Middle frontal gyrus (tissue), 1 donor: ENCODE results near the gene TOM1.
A peak's percentile ranks its signal among the peaks of the same experiment; 100 is the strongest.

Experiments
- DNase-seq: peaks from one replicate; pipeline ENCODE4 v3.0.0-alpha.2; 2015; ENCODE audit warnings: low spot score; ENCODE audit errors: extremely low spot score

The TOM1 gene

DNA sequence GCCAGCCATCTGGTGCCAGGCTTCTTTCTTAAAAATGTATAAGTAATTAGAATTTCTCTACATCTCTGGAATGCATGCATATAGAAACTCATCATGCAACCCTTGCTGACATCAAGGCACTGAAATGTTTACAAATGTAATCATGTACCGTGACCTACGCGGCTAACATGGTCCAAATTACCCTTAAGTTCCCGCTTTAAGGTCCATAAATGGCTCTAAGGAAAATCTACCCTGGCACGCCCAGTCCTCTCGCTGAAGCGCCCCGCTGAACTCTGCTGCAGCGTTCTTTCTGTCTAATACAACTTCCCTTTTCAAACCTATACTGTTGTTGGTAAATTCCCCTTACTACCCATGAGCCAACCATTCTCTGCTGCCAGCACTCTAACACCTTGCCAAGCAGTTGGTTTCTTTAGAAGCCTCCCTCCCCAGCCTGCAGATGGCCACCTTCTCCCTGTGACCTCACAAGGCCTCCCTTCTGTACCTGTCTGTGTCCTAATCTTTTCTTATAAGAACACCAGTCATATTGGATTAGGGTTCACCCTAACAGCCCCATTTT is 67.7 kb downstream of the TOM1 start:
- no peak for DNase-seq

DNA sequence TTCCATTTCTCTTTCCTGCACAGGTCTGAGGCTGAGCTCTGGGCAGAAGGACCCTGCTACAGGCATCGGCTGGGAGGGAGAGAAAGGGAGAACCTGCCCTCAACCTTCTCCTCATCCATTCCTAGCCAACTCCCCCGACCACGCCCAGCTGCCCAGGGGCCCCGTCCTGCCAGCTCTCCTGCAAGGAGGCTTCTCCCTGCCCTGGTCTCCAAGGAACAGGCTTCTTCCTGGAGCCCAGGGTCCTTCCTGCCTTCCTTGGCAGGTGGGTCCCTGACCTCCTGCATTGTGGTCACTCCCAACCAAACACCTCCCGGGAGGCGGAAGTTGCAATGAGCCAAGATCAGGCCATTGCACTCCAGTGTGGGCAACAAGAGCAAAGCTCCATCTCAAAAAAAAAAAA is 68.7 kb downstream of the TOM1 start:
- DNase-seq: no peak

DNA sequence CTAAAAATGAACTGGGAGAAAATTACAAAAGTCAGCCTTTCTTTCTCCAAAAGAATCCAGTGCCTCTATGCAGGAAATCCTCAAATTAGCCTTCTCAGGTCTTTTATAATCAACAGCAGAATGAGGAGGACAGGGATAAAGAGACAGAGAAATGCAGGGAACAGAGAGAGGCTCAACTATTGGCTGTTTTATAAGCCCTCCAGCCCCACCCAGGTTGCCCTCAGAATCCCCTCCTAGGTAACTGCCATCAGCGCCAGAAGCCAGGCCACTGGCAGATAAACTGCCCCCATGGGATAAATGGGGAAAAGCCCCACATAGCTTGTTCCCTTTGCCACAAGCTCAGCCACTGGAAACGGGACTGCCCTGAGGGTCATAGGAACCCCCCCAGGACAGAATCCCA is 70.3 kb downstream of the TOM1 start:
- no peak for DNase-seq

DNA sequence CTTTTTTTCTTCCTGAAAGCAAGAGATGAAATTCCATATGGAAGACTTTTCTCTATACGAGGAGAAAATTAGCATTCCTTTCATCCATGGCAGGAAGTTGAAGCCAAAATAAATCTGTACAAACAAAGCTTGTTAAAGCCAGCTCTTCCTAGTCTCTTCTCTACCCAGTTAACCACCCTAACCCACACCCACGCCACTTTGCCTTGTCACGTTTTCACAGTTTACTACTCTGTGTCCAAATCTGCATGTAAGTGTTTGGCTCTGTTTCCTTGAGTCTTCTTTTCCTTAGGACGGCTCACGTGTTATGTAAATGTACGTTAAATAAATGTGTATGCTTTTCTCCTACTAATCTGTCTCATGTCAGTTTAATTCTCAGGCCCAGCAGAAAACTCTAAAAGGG is 74.1 kb downstream of the TOM1 start:
- no peak for DNase-seq

DNA sequence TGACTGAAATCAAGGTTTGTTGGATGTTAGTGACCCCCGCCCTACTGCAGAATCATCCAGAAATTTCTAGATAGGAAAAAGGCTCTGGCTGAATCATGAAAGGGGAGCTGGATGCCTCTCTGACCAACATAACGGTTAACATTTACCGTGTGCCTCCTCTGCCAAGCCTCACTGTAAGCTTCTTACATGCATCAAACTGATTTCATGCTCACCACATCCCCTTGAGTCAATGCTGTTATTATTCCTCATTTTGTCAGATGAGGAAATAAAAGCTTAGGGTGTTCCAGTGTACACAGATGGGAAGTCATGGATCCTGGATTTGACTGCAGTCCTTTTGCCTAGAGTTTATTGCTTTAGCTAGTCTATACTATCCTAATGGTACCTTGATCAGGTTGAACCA is 75.3 kb downstream of the TOM1 start:
- no peak for DNase-seq

DNA sequence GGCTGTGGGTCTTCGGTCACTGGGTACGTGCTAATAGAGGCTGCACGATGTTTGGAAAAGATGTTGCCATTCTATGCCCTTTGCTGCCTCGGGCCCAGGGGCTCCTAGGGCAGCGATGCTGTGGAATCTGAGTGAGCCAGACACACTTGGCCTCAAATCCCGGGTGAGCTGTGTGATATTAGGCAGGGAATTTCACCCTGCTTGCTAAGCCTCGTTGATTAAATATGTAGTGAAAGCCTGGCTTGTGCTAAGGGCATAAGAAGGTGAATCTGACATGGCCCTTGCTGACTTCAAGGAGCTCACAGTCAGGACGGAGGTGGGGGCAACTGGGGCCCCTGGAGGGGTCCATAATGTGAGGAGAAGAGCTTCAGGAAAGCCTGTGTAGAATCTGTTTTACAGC is 75.8 kb downstream of the TOM1 start:
- no peak for DNase-seq

DNA sequence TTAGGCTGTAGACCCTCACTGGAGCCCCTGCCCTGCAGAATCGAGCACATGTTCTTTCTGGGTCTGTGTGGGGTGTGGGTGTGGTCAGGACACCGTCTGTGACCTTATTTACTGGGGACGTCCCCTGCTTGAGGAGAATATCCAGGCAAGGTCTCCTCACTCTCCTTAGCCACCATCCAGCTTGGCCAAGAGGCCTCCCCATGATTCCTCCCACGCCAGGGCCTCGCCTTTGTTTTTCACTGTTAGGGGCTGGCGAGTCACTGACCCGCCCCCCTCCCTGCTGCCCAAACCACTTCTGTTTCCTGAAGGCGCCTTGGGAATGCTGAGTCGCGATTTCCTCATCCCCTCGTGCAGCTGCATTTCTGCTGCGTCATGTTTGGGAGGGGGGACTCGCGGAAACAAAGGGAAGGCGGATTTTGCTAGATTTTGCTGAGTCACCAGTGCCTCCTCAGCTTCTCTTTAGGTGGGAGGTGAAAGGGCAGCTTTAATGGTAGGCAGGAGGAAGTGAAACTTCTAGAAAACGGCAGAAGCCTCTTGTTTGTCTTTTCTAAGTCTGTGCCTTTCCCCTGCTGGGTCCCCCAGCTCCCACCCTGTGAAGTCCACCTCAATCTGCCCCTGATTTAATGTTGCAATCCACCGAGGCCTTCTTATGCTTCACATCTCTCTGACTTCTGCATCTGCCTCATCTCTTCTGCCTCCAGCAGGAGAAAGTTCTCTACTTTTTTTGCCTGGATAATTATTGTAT is 77.2 kb downstream of the TOM1 start:
- peak; percentile 73 for DNase-seq

DNA sequence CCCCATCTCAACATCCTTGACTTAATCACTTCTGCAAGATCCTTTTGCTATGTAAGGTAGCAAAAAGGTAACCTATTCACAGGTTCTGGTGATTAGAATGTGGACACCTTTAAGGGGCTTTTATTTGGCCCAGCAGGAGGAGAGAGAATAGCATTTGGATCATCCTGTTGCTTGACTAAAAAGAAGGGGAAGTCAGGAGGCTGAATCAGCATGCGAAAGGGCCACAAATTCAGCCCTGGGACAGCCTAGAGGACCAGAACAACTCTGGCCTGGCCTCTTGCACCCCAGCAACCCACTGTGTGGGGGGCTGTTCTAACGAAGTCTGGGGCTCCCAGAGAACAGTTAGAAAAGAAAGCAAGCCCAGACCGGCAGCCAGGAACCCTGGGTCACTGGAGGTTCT is 78.0 kb downstream of the TOM1 start:
- DNase-seq: no peak

DNA sequence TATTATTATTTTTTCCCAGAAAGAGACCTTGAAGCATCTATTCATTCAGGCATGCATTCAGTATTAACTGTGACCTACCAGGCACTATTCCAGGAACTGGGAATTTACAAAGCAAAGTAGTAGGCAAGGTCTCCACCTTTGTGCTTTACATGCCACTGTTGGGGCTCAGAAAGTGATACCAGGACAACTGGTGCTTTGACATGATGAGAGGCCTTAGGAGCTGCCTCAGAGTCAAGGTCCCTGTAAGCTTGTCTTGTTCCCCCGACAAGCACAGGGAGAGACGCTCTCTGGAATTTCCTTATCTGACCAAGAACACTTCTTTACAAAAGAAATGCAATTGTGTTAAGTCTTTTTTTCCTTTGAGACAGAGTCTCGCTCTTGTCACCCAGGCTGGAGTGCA is 78.9 kb downstream of the TOM1 start:
- DNase-seq: no peak

DNA sequence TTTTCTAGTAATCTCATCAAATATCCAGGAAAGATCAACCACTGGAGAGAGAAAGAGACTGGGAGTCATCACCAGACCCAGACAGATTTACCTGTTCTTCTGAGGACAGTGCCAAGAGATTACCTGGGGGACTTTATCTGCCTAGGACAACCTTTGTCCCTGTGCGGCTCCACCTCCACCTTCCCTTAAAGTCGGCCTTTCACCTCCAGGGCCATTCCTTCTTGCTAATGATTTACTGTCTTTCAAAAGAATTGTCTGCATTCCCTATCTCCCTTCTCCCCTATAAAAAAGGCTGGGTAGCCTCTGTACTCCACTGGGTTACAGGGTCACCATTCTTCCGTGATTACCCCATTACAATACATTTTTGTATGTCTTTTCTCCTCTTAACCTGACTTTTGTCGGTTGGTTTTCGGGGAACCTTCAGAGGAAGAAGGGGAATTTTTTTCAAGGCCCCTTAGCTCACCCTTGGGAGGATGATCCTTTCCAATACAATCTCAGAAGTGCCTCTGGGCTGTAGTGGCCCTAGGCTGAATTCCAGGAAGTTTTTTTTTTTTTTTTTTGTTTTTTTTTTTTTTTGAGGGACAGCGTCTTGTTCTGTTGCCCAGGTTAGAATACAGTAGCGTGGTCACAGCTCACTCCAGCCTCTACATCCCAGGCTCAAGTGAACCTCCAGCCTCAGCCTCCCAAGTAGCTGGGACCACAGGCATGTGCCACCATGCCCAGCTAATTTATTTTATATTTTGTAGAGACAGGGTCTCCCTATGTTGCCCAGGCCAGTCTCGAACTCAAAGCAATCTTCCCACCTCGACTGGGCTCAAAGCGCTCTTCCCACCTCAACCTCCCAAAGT is 79.7 kb downstream of the TOM1 start:
- no peak for DNase-seq

DNA sequence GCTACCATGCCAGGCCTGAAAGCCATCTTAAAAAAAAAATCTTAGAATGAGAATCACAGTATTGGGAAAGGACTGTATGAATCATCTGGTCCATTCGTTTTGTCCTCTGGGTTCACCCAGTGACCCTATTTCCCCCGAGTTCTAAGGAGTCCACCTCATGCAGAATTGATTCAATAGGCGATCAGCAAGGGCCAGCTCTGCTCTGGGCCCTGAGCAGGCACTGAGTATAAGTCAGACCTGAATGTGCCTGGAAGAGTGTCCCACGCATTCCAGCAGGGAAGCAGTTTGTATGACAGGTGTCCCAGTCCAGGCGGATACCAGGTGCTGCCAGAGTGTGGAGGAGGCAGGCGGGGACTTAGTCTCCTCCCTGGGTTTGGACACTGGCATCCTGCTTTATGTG is 80.3 kb downstream of the TOM1 start:
- DNase-seq: no peak

DNA sequence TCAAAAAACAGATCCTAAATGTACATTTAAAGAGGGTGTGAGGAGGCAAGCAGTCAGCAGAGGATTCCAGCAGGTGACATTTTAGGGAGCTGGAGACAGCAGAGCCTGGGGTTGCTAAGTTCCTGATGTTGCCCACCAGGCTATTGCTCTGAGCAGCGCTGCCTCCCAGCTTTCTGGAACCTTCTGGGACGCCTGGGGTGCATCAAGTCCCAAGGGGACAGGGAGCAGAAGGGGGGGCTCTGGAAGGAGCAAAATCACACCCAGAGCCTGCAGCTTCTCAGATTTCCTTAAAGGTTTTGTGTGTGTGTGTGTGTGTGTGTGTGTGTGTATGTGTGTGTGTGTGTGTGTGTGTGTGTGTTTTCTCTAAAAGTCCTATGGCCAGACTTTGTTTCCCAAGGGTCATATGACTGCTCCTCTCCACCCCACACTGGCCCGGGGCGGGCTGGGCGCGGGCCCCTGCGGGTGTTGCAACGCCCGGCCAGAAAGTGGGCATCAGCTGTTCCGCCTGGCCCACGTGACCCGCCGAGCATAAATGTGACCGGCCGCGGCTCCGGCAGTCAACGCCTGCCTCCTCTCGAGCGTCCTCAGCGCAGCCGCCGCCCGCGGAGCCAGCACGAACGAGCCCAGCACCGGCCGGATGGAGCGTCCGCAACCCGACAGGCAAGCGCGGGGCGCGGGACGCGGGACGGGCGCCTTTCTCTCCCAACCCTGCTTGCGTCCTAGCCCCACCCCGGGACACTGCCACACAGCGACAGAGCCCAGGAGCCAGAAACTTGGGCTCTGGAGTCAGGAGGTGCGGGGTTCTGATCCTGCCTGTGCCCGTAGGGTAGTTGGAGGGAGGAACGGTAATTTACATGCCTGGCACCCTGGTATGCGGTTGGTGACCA is 81.1 kb downstream of the TOM1 start, which contains the start of gene HMOX1:
HMOX1 (plus strand) TSS at position 560 of the 887 bp plus-strand sequence; CDS start at position 638, 78 bp downstream.
- peak; percentile 76 for DNase-seq

DNA sequence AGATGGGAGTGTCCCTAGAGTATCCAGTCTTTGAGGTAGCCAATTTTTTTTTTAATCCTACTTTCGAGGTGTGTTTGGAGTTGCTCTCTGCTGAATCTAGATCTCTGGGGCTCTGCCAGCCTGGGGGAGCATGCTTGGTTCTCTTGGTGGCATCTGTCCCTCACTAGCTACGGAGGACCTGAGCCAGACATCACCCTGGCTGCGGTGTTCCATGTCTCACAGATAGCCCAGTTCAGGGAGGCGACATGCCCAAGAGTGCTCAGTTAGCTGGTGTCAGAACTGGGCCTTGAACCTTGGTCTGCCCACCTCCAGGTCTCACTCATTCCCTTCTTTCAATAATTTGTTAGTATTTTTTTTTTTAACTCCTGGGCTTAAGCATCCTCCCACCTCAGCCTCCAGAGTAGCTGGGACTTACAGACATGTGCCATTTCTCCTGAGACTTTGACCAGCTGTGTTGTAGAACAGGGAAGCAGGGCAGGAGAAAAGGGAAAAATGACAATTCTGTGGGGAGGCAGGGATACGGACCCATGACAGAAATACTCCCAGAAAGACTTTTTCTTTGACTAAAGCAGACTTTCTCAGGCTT is 81.8 kb downstream of the TOM1 start:
- no peak for DNase-seq

DNA sequence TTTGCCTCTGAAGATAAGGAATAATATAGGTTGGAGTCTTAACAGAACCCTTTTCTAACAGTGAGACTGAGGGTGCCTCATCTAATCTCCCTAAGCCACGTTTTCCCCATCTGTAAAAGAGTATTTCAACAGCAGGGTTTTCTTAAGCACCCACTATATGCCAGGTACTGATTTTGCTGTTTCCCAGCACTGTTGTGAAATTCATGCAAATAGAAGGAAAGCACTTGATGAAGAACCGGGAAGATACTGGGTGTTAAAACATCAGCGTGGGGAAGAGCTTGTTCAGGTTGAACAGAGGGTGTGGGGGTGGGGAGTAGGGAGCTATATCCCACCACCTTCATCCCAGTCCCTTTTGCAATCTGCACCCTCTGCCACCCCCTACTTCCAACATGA is 84.0 kb downstream of the TOM1 start:
- no peak for DNase-seq

DNA sequence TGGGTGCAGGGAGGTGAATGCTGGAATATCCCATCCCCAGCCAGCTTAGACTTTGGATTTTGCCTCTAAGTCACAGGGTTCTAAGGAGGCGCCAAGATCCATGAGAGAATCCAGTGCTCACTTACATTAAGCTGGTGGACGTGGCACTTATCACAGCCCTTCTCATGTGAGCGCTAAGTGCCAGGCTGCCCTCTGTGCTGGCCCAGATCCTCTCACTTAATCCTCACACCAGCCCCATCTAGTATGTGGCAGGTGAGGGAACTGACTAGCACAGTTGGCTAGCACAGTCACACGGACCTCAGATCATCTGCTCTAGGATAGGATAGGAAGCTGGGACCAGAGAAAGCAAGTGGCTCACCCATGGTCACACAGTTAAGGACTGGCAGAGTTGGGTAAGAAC is 84.8 kb downstream of the TOM1 start:
- DNase-seq: no peak

DNA sequence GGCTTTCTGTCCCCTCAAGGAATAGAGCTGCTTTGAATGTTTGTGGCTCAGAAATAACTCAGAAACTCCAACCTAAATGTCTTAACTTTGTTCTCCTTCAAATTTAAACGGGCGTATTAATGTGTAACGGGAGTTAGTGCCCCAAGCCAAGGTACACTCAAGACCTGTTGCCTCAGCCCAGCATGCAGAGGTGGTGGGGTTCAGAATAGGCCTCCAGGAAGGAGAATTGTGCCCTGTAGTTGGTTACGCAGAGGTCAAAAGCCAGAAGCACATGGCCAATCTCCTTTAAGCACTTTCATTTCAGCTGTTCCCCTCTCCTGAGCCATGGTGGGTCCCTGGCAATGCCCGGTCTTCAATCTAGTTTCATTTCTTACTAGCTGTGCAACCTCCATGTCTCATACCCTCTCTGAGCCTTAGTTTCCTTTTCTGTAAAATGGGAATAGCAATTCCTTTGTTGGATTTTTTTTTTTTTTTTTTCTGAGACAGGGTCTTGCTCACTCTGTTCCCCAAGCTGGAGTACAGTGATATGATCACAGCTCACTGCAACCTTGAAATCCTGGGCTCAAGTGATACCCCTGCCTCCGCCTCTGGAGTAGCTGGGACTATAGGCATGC is 85.4 kb downstream of the TOM1 start:
- no peak for DNase-seq

DNA sequence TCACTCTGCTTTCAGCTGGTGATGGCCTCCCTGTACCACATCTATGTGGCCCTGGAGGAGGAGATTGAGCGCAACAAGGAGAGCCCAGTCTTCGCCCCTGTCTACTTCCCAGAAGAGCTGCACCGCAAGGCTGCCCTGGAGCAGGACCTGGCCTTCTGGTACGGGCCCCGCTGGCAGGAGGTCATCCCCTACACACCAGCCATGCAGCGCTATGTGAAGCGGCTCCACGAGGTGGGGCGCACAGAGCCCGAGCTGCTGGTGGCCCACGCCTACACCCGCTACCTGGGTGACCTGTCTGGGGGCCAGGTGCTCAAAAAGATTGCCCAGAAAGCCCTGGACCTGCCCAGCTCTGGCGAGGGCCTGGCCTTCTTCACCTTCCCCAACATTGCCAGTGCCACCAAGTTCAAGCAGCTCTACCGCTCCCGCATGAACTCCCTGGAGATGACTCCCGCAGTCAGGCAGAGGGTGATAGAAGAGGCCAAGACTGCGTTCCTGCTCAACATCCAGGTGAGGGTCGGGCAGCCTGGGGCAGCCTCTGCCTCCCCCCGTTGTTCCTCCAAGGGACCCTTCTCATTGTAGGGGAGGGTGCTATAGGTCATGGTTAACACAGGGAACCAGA is 87.1 kb downstream of the TOM1 start:
- no peak for DNase-seq

DNA sequence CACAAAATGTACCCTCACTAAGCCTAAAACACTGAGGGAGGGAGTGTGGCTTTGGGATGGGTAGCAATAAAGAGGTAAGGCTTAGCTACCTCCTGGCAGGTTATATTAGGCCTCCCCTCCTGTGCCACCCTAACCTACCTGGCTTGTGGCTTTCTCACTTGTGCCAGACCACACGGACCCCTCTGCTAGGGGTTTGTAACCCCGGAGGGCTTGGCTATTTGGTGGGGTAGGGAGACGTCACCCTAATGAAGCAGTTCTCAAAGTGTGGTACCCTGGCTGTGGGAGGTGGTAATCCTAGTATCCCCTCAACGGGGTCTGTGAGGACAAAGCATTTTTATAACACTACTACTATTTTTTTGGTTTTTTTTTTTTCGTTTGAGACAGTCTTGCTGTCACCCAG is 91.2 kb downstream of the TOM1 start:
- DNase-seq: no peak

DNA sequence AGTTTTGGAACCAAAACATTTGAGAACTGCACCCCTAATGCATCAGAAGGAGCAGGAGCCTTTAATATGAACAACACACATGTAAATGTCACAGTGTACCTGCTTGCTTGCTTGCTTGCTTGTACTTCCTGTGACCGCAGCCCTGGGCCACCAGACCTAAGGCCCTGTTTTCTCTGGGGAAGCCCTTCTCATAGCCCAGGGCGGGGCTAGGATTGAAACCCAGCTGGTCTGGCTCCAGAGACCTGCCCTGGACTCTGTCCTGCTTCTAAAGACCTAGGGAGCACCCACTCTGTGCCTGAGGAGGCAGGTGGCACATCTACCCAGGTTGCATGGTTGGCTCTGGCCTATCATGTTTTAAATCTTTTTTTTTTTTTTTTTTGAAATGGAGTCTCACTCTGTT is 92.7 kb downstream of the TOM1 start:
- no peak for DNase-seq
